K562 (cell line): ENCODE data around the gene CZIB. TPM values are rescaled to one million over a fixed set of nuclear protein-coding genes. Genes with fewer than 3 reads are reported as not detected.

Experiments used
- ATF6 ChIP-seq: sonication (generic); formaldehyde crosslinking; IDR thresholded peaks from 2 replicates; pipeline ENCODE4 v1.4.0; 2020; ENCODE audit warnings: mild to moderate bottlenecking, missing genetic modification reagents
- CBX1 ChIP-seq: sonication (generic); IDR thresholded peaks from 2 replicates; pipeline ENCODE4 v1.6.1; 2016; ENCODE audit warnings: antibody characterized with exemption, low read depth, mild to moderate bottlenecking
- CHD2 ChIP-seq: IDR thresholded peaks from 2 replicates; pipeline ENCODE4 v1.6.1; 2011; ENCODE audit warnings: low read depth, low read length
- ETV6 ChIP-seq, 3 experiments: fragments of 150-350 bp in 1 of 3; sonication (generic) in 1 of 3; formaldehyde crosslinking in 1 of 3; IDR thresholded peaks; 2 replicates each; pipeline versions ENCODE4 v1.6.1 to v1.8.0; 2014 to 2022; ENCODE audit warnings: borderline replicate concordance in 2 of 3, low read depth in 2 of 3, antibody characterized with exemption in 1 of 3, low read length in 1 of 3, mild to moderate bottlenecking in 1 of 3, missing genetic modification reagents in 1 of 3
- FOXK1 ChIP-seq: sonication (generic); formaldehyde crosslinking; IDR thresholded peaks from 2 replicates; pipeline ENCODE4 v1.8.0; 2022; ENCODE audit warnings: missing genetic modification reagents, mild to moderate bottlenecking, borderline replicate concordance
- HCFC1 ChIP-seq: IDR thresholded peaks from 2 replicates; pipeline ENCODE4 v1.6.1; 2012; ENCODE audit warnings: low read depth, low read length, improper control_type of control experiment
- MIER1 ChIP-seq: fragments of 450-650 bp; IDR thresholded peaks from 2 replicates; pipeline ENCODE4 v1.6.1; 2016; ENCODE audit warnings: antibody characterized with exemption, mild to moderate bottlenecking, low read depth
- NRF1 ChIP-seq, 2 experiments: fragments of 450-650 bp; IDR thresholded peaks in 1 of 2; conservative IDR thresholded peaks in 1 of 2; 2 replicates each; pipeline ENCODE4 v1.6.1; 2014; ENCODE audit warnings: mild to moderate bottlenecking in 2 of 2
- RFX5 ChIP-seq: IDR thresholded peaks from 2 replicates; pipeline ENCODE4 v1.6.1; 2011; ENCODE audit warnings: low read depth, mild to moderate bottlenecking, improper control_type of control experiment, low read length
- TCF7L2 ChIP-seq: fragments of 150-350 bp; IDR thresholded peaks from 2 replicates; pipeline ENCODE4 v1.6.1; 2016; ENCODE audit warnings: low read depth, mild to moderate bottlenecking, low read length, moderate library complexity
- TOE1 ChIP-seq, 2 experiments: fragments of 450-650 bp in 1 of 2; sonication (generic) in 1 of 2; formaldehyde crosslinking in 1 of 2; IDR thresholded peaks; 2 replicates each; pipeline versions ENCODE4 v1.7.1 to v1.8.0; 2016 to 2022; ENCODE audit warnings: borderline replicate concordance in 2 of 2, mild to moderate bottlenecking in 2 of 2, antibody characterized with exemption in 1 of 2, inconsistent platforms in 1 of 2, low read depth in 1 of 2, missing genetic modification reagents in 1 of 2, moderate library complexity in 1 of 2
- TSHZ1 ChIP-seq: fragments of 250-450 bp; sonication (Bioruptor Pico); IDR thresholded peaks from 2 replicates; pipeline ENCODE4 v1.4.0; 2020; ENCODE audit warnings: mild to moderate bottlenecking, moderate library complexity
- ZBTB2 ChIP-seq: fragments of 450-650 bp; IDR thresholded peaks from 2 replicates; pipeline ENCODE4 v1.6.1; 2016; ENCODE audit warnings: antibody characterized with exemption
- ZFP36 ChIP-seq: fragments of 150-350 bp; IDR thresholded peaks from 2 replicates; pipeline ENCODE4 v1.6.1; 2018; ENCODE audit warnings: low read length, low read depth; ENCODE audit not compliant: partially characterized antibody
- ZNF277 ChIP-seq: fragments of 250-450 bp; sonication (Bioruptor Pico); IDR thresholded peaks from 2 replicates; pipeline ENCODE4 v1.8.0; 2022; ENCODE audit warnings: inconsistent platforms, mild to moderate bottlenecking, moderate library complexity, borderline replicate concordance
- ZNF408 ChIP-seq: fragments of 250-450 bp; sonication (Bioruptor Pico); IDR thresholded peaks from 2 replicates; pipeline ENCODE4 v1.4.0; 2020; ENCODE audit warnings: low read depth, mild to moderate bottlenecking, moderate library complexity
- polyA plus RNA-seq, 8 experiments: library from polyadenylated mRNA; depleted of rRNA in 4 of 8; stranded (reverse) in 5 of 8; unstranded in 3 of 8; fragments of >200 nt; fragmentation: Nextera tagmentation in 2 of 8; fragmentation: Illumina TruSeq in 1 of 8; extraction: Ambion mirVana in 2 of 8; extraction: Trizol in 1 of 8; gene quantifications; 2 replicates each; pipeline versions ENCODE4 v1.2.1 to v1.2.3, GENCODE V29; 2011 to 2014; ENCODE audit warnings: inconsistent platforms in 1 of 8, missing spikeins in 1 of 8
- total RNA-seq, 7 experiments: library from RNA; depleted of rRNA in 6 of 7; stranded (reverse); fragments of >200 nt in 6 of 7; fragmentation: Illumina TruSeq in 2 of 7; extraction: Trizol in 2 of 7; gene quantifications; 2 replicates each; pipeline versions ENCODE4 v1.2.1 to v1.2.3, GENCODE V29; 2011 to 2021; ENCODE audit warnings: low replicate concordance in 1 of 7

CZIB gene
- total and polyA plus RNA-seq, 9 of the 15 experiments (the other 6 are each of a cell fraction or from before 2014, with no cell fraction given) = 52.6 to 111 (median 80.0) TPM

GRCh38 chr1:53238197-53239155, 18.0 kb upstream of the CZIB start, which contains the start of gene MAGOH (continued):
- TF ChIP-seq TOE1 (IDR thresholded peaks at IDR 0.05; ENCODE audit: borderline replicate concordance) (0 out of 2 replicates have a peak, but pooled peaks have one; percentile 22), TOE1 (CRISPR knock-in tag; IDR thresholded peaks at IDR 0.05; ENCODE audit: borderline replicate concordance, low read depth) (no peak), CBX1 (peak; percentile 89; the same call in 1 of the 2 replicates), MIER1 (no peak), RFX5 (peak; percentile 67; the same call in 1 of the 2 replicates), ETV6 (IDR thresholded peaks at IDR 0.05; ENCODE audit: borderline replicate concordance in 1 of 2, low read depth in 2 of 2, low read length in 1 of 2) (no peak; a peak in 1 of 4 replicates), ETV6 (CRISPR knock-in tag; IDR thresholded peaks at IDR 0.05; ENCODE audit: borderline replicate concordance) (no peak), ATF6 (no peak), TCF7L2 (peak; percentile 33; the same call in 1 of the 2 replicates), NRF1 (conservative IDR thresholded peaks at IDR 0.05 in 1 of 2, IDR thresholded peaks at IDR 0.05 in 1 of 2) (peak; percentile 59 to 68; a peak in 3 of 4 replicates), HCFC1 (peak; percentile 92), TSHZ1 (CRISPR knock-in tag) (no peak), ZFP36 (no peak), FOXK1 (CRISPR knock-in tag) (no peak; the same call in 1 of the 2 replicates), ZNF277 (CRISPR knock-in tag) (no peak), CHD2 (peak; percentile 46; the same call in 1 of the 2 replicates), ZBTB2 (0 out of 2 replicates have a peak, but pooled peaks have one; percentile 16), ZNF408 (CRISPR knock-in tag) (no peak)
